HepG2 (cell line): ENCODE measurements around the gene RTP4.

ENCODE experiments used
- ATF7-NPFF ChIP-seq: sonication (generic); formaldehyde crosslinking; IDR thresholded peaks from 2 replicates; pipeline ENCODE4 v1.8.1; 2023; ENCODE audit warnings: mild to moderate bottlenecking, low read depth, missing genetic modification reagents, moderate library complexity
- CHD4 ChIP-seq: fragments of 200-600 bp; sonication (generic); IDR thresholded peaks from 2 replicates; pipeline ENCODE4 v1.7.0; 2017; ENCODE audit warnings: mild to moderate bottlenecking, low read length, borderline replicate concordance
- EP300 ChIP-seq, 3 experiments: sonication (generic) in 1 of 3; formaldehyde crosslinking in 1 of 3; IDR thresholded peaks; 2 replicates each; pipeline versions ENCODE4 v1.5.1 to v1.6.1; 2011 to 2020; ENCODE audit warnings: low read depth in 2 of 3, low read length in 2 of 3, borderline replicate concordance in 1 of 3, improper control_type of control experiment in 1 of 3, mild to moderate bottlenecking in 1 of 3, missing genetic modification reagents in 1 of 3, moderate library complexity in 1 of 3
- SMC3 ChIP-seq: IDR thresholded peaks from 2 replicates; pipeline ENCODE4 v1.6.1; 2011; ENCODE audit warnings: low read length, improper control_type of control experiment
- ZNF18 ChIP-seq: sonication (generic); formaldehyde crosslinking; IDR thresholded peaks from 2 replicates; pipeline ENCODE4 v1.8.0; 2022; ENCODE audit warnings: mild to moderate bottlenecking, missing genetic modification reagents; ENCODE audit not compliant: insufficient replicate concordance
- TF ChIP-seq, protein P1 (sequence below): sonication (generic); formaldehyde crosslinking; conservative IDR thresholded peaks from 2 replicates; pipeline ENCODE4 v1.4.0; 2020; ENCODE audit warnings: missing genetic modification reagents
- TF ChIP-seq, protein P2 (sequence below): sonication (generic); formaldehyde crosslinking; IDR thresholded peaks from 2 replicates; pipeline ENCODE4 v1.9.0; 2021; ENCODE audit warnings: missing genetic modification reagents, borderline replicate concordance

GRCh38 chr3:187321766-187322165, 46.4 kb upstream of the RTP4 start:
- TF ChIP-seq SMC3 (no peak), CHD4 (no peak), EP300 (IDR thresholded peaks at IDR 0.05; ENCODE audit: low read depth in 2 of 2, low read length in 2 of 2) (no peak), EP300 (CRISPR knock-in tag; IDR thresholded peaks at IDR 0.05; ENCODE audit: borderline replicate concordance) (no peak), ZNF18 (CRISPR knock-in tag) (no peak), ATF7-NPFF (CRISPR knock-in tag) (no peak)
- TF ChIP-seq, protein P1, sequence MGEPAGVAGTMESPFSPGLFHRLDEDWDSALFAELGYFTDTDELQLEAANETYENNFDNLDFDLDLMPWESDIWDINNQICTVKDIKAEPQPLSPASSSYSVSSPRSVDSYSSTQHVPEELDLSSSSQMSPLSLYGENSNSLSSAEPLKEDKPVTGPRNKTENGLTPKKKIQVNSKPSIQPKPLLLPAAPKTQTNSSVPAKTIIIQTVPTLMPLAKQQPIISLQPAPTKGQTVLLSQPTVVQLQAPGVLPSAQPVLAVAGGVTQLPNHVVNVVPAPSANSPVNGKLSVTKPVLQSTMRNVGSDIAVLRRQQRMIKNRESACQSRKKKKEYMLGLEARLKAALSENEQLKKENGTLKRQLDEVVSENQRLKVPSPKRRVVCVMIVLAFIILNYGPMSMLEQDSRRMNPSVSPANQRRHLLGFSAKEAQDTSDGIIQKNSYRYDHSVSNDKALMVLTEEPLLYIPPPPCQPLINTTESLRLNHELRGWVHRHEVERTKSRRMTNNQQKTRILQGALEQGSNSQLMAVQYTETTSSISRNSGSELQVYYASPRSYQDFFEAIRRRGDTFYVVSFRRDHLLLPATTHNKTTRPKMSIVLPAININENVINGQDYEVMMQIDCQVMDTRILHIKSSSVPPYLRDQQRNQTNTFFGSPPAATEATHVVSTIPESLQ (CRISPR knock-in tag), result no peak
- TF ChIP-seq, protein P2, sequence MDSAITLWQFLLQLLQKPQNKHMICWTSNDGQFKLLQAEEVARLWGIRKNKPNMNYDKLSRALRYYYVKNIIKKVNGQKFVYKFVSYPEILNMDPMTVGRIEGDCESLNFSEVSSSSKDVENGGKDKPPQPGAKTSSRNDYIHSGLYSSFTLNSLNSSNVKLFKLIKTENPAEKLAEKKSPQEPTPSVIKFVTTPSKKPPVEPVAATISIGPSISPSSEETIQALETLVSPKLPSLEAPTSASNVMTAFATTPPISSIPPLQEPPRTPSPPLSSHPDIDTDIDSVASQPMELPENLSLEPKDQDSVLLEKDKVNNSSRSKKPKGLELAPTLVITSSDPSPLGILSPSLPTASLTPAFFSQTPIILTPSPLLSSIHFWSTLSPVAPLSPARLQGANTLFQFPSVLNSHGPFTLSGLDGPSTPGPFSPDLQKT (CRISPR knock-in tag), result no peak
